ENCODE results near the gene TUBG2. TPM values are rescaled to one million over a fixed set of nuclear protein-coding genes. Genes with fewer than 3 reads are reported as not detected.

TUBG2 gene
- total and polyA plus RNA-seq, 2 experiments from 2014 or later, result 16.0 to 46.3 TPM

GRCh38 chr17:42694524-42694923, 35.4 kb downstream of the TUBG2 start:
- 87% methylated on average over 3 of the region's 3 CpGs for WGBS (ENCODE audit: low lambda C conversion rate, missing lambda C conversion rate)
- H3K27ac ChIP-seq, result no peak overlapping the region
- H3K9me2 ChIP-seq (replicated peaks; ENCODE audit: insufficient read depth), result no peaks in the 10 kb centered on the region
- H3K4me1 ChIP-seq (ENCODE audit: insufficient read depth), result no peaks in the 10 kb centered on the region
- H3K9me3 ChIP-seq (ENCODE audit: low read depth), result no peaks in the 10 kb centered on the region
- H4K20me1 ChIP-seq (ENCODE audit: insufficient read depth, poor library complexity, severe bottlenecking), result no peaks in the 10 kb centered on the region
- H3K4me3 ChIP-seq, result no peak overlapping the region
- no peak overlapping the region for H2AFZ ChIP-seq
- no peaks in the 10 kb centered on the region for H3K36me3 ChIP-seq (replicated peaks; ENCODE audit: insufficient read depth, low read depth)
- H3K79me2 ChIP-seq, result no peaks in the 10 kb centered on the region
- TF ChIP-seq CTCF (IDR thresholded peaks at IDR 0.05; ENCODE audit: poor library complexity) (no peak), EZH2phosphoT487 (IDR thresholded peaks at IDR 0.05; ENCODE audit: low read depth, severe bottlenecking, unreplicated experiment) (no peak), EZH2 (IDR thresholded peaks at IDR 0.05; ENCODE audit: borderline replicate concordance) (no peak)
- no peak overlapping the region for H3K4me2 ChIP-seq
- DNase-seq (ENCODE audit: low spot score), result no peak
- no peaks in the 10 kb centered on the region for H3K27me3 ChIP-seq

- no peaks in the 10 kb centered on the region for H3K79me2 ChIP-seq
- no peak overlapping the region for H3K27ac ChIP-seq
- H3K9me3 ChIP-seq (ENCODE audit: low read depth), result no peaks in the 10 kb centered on the region
- no peaks in the 10 kb centered on the region for H3K27me3 ChIP-seq
- no peak overlapping the region for H2AFZ ChIP-seq
- H3K9me2 ChIP-seq (replicated peaks; ENCODE audit: insufficient read depth), result no peaks in the 10 kb centered on the region
- no peaks in the 10 kb centered on the region for H3K4me1 ChIP-seq (ENCODE audit: insufficient read depth)
- no peak overlapping the region for H3K4me2 ChIP-seq
- DNase-seq (ENCODE audit: low spot score), result no peak
- WGBS (ENCODE audit: low lambda C conversion rate, missing lambda C conversion rate), result 97% methylated on average over 20 of the region's 20 CpGs
- no peaks in the 10 kb centered on the region for H4K20me1 ChIP-seq (ENCODE audit: insufficient read depth, poor library complexity, severe bottlenecking)
- no peaks in the 10 kb centered on the region for H3K36me3 ChIP-seq (replicated peaks; ENCODE audit: insufficient read depth, low read depth)
- TF ChIP-seq CTCF (IDR thresholded peaks at IDR 0.05; ENCODE audit: poor library complexity) (no peak), EZH2phosphoT487 (IDR thresholded peaks at IDR 0.05; ENCODE audit: low read depth, severe bottlenecking, unreplicated experiment) (no peak), EZH2 (IDR thresholded peaks at IDR 0.05; ENCODE audit: borderline replicate concordance) (no peak)
- H3K4me3 ChIP-seq, result no peak overlapping the region
Observed at GRCh38 chr17:42695500-42695899, 36.4 kb downstream of the TUBG2 start.

GRCh38 chr17:42697108-42697811, 38.2 kb downstream of the TUBG2 start:
- 97% methylated on average over 19 of the region's 19 CpGs for WGBS (ENCODE audit: low lambda C conversion rate, missing lambda C conversion rate)
- Histone ChIP-seq H3K4me1 (ENCODE audit: insufficient read depth) (no peaks in the 10 kb centered on the region), H3K4me3 (no peak overlapping the region), H3K27me3 (no peaks in the 10 kb centered on the region), H3K4me2 (no peak overlapping the region), H3K27ac (no peak overlapping the region), H4K20me1 (ENCODE audit: insufficient read depth, poor library complexity, severe bottlenecking) (no peaks in the 10 kb centered on the region), H2AFZ (no peak overlapping the region), H3K36me3 (replicated peaks; ENCODE audit: insufficient read depth, low read depth) (no peaks in the 10 kb centered on the region), H3K9me3 (ENCODE audit: low read depth) (no peaks in the 10 kb centered on the region), H3K9me2 (replicated peaks; ENCODE audit: insufficient read depth) (no peaks in the 10 kb centered on the region), H3K79me2 (no peaks in the 10 kb centered on the region)
- no peak for TF ChIP-seq EZH2phosphoT487 (IDR thresholded peaks at IDR 0.05; ENCODE audit: low read depth, severe bottlenecking, unreplicated experiment)
- no peak for TF ChIP-seq EZH2 (IDR thresholded peaks at IDR 0.05; ENCODE audit: borderline replicate concordance)
- TF ChIP-seq CTCF (IDR thresholded peaks at IDR 0.05; ENCODE audit: poor library complexity), result no peak
- DNase-seq (ENCODE audit: low spot score), result no peak

Measured in hepatocyte (in vitro differentiated cells).